Measurements from ENCODE around the gene MGAM2.

- no peak for TF ChIP-seq CTCF (IDR thresholded peaks at IDR 0.05)
- no peak for TF ChIP-seq POLR2A (IDR thresholded peaks at IDR 0.05)
Observed at GRCh38 chr7:142091961-142092360, 19.6 kb upstream of the MGAM2 start.

Data from Peyer's patch (tissue), 4 donors.